ENCODE data around the gene RBM47. TPM values are rescaled to one million over a fixed set of nuclear protein-coding genes. Genes with fewer than 3 reads are reported as not detected.

RBM47 gene
- total and polyA plus RNA-seq, 9 of the 15 experiments (the other 6 are each of a cell fraction or from before 2014, with no cell fraction given) = 1.4 to 6.4 (median 3.3) TPM

- 6% methylated on average over 7 of the region's 7 CpGs for WGBS (ENCODE audit: insufficient coverage, low coverage, missing lambda C conversion rate)
- 0 out of 2 replicates have a peak overlapping the region, but pooled peaks have one; percentile 11 for H2AFZ ChIP-seq (ENCODE audit: low read depth, low read length)
- CTCF ChIA-PET (ENCODE audit: low intra/inter-chr PET ratio) = no interaction called here
- no peaks in the 10 kb centered on the region for H3K36me3 ChIP-seq (ENCODE audit: control insufficient read depth, insufficient read depth, low read length)
- FAIRE-seq (peak; percentile 70), ATAC-seq (peak; percentile 76), DNase-seq (ENCODE audit: extremely low read depth in 1 of 4, low spot score in 3 of 4) (peak in 2 of 4 experiments; percentile 15 to 48)
- no peaks in the 10 kb centered on the region for H3K9me1 ChIP-seq (ENCODE audit: control insufficient read depth, insufficient read depth, low read length)
- H3K79me2 ChIP-seq (ENCODE audit: control insufficient read depth, insufficient read depth, low read length) = no peaks in the 10 kb centered on the region
- peaks cover 5 to 14% of the 10 kb centered on the region in 2 experiments; a peak in 3 of 5 replicates for H3K4me1 ChIP-seq (replicated peaks in 1 of 2; ENCODE audit: control insufficient read depth in 2 of 2, insufficient read depth in 2 of 2, low read length in 2 of 2)
- H3K4me2 ChIP-seq (ENCODE audit: insufficient read depth, low read length) = peak overlapping the region; percentile 47
- BruUV-seq (replicated peaks) = no TSS peak
- H3K9me3 ChIP-seq (replicated peaks; ENCODE audit: control insufficient read depth, insufficient read depth, low read depth, low read length) = no peaks in the 10 kb centered on the region
- peaks cover 4 to 20% of the 10 kb centered on the region in 2 experiments; a peak in 4 of 5 replicates for H3K27me3 ChIP-seq (ENCODE audit: control insufficient read depth in 2 of 2, insufficient read depth in 2 of 2, low read length in 2 of 2)
- POLR2A ChIA-PET = interaction anchor here (0.7 to 1.0 kb wide), 2 partner anchors 9 kb away, joined by 3 to 5 read pairs; no protein-coding TSS in a partner anchor
- no peak overlapping the region for H3K4me3 ChIP-seq
- H4K20me1 ChIP-seq (replicated peaks; ENCODE audit: control insufficient read depth, insufficient read depth, low read length) = no peaks in the 10 kb centered on the region
- peak overlapping the region in 1 of 2 experiments; percentile 24; a peak in 1 of 4 replicates for H3K9ac ChIP-seq (ENCODE audit: insufficient read depth in 1 of 2, low read depth in 2 of 2, low read length in 2 of 2)
- intact Hi-C loops (cut with micrococcal nuclease) = no loop called here
- H3K27ac ChIP-seq (ENCODE audit: extremely low read depth, low read depth, low read length) = no peak overlapping the region
- in situ Hi-C loops (cut with MboI) = no loop called here
- TF ChIP-seq MAFF (IDR thresholded peaks at IDR 0.05; ENCODE audit: low read length) (peak; percentile 25; the same call in 1 of the 2 replicates), TFE3 (CRISPR knock-in tag; IDR thresholded peaks at IDR 0.05) (peak; percentile 89), HMBOX1 (IDR thresholded peaks at IDR 0.05) (peak; percentile 39; the same call in 1 of the 2 replicates), SAP30 (IDR thresholded peaks at IDR 0.05; ENCODE audit: borderline replicate concordance, insufficient read depth, low read depth, low read length, poor library complexity, severe bottlenecking) (no peak), CSDE1 (IDR thresholded peaks at IDR 0.05) (no peak), PRDM10 (IDR thresholded peaks at IDR 0.05; ENCODE audit: partially characterized antibody) (peak; percentile 60), RBFOX2 (IDR thresholded peaks at IDR 0.05; ENCODE audit: low read depth, low read length) (no peak), TOE1 (IDR thresholded peaks at IDR 0.05; ENCODE audit: borderline replicate concordance) (peak; percentile 85; the same call in 1 of the 2 replicates), TOE1 (CRISPR knock-in tag; IDR thresholded peaks at IDR 0.05; ENCODE audit: borderline replicate concordance, low read depth) (no peak), BRCA1 (IDR thresholded peaks at IDR 0.05) (no peak), BRCA1 (CRISPR knock-in tag; IDR thresholded peaks at IDR 0.05) (no peak), CTBP1 (IDR thresholded peaks at IDR 0.05; ENCODE audit: borderline replicate concordance) (peak; percentile 90)
Observed at GRCh38 chr4:40576651-40577480, 52.8 kb downstream of the RBM47 start.
